ENCODE results near the gene MRGPRF.

MRGPRF gene

GRCh38 chr11:69048694-69049489 is 35.8 kb upstream of the MRGPRF start, which contains the start of gene TPCN2:
Gene TPCN2 (plus strand): TSS chr11:69048932. CDS start chr11:69048998, 66 bp downstream.
- Histone ChIP-seq H4K20me1 (ENCODE audit: insufficient read depth, low read length, poor library complexity, severe bottlenecking) (peaks cover 35% of the 10 kb centered on the region), H3K4me3 (ENCODE audit: low read length, poor library complexity, severe bottlenecking) (peak within 1 kb of the TSS; percentile 86), H2AFZ (ENCODE audit: low read length) (peak within 1 kb of the TSS; percentile 88), H3K79me2 (ENCODE audit: insufficient read depth, low read length) (peaks cover 51% of the 10 kb centered on the region), H3K4me2 (ENCODE audit: low read depth, low read length, poor library complexity, severe bottlenecking) (peak within 1 kb of the TSS; percentile 87), H3K9me2 (replicated peaks; ENCODE audit: low read depth, low read length) (no peaks in the 10 kb centered on the region), H3F3A (ENCODE audit: low read depth) (no peaks in the 10 kb centered on the region), H3K27me3 (ENCODE audit: insufficient read depth, low read length, poor library complexity, severe bottlenecking) (no peaks in the 10 kb centered on the region), H3K36me3 (ENCODE audit: insufficient read depth, low read length) (no peaks in the 10 kb centered on the region), H3K4me1 (ENCODE audit: insufficient read depth, low read length, poor library complexity, severe bottlenecking) (peaks cover 44% of the 10 kb centered on the region), H3K9ac (ENCODE audit: low read depth, low read length, poor library complexity, severe bottlenecking) (peak within 1 kb of the TSS; percentile 92), H3K9me3 (ENCODE audit: insufficient read depth, low read depth, low read length) (no peaks in the 10 kb centered on the region)
- no peak for TF ChIP-seq CTCF (conservative IDR thresholded peaks at IDR 0.05; ENCODE audit: low read length)
- no peak for TF ChIP-seq EZH2phosphoT487 (IDR thresholded peaks at IDR 0.05; ENCODE audit: borderline replicate concordance)

- H3K9me3 ChIP-seq (ENCODE audit: insufficient read depth, low read depth, low read length) = no peaks in the 10 kb centered on the region
- TF ChIP-seq EZH2phosphoT487 (IDR thresholded peaks at IDR 0.05; ENCODE audit: borderline replicate concordance) (no peak), CTCF (conservative IDR thresholded peaks at IDR 0.05; ENCODE audit: low read length) (no peak)
- no peak overlapping the region for H3K9ac ChIP-seq (ENCODE audit: low read depth, low read length, poor library complexity, severe bottlenecking)
- peak overlapping the region; percentile 45 for H3K4me2 ChIP-seq (ENCODE audit: low read depth, low read length, poor library complexity, severe bottlenecking)
- no peaks in the 10 kb centered on the region for H3K9me2 ChIP-seq (replicated peaks; ENCODE audit: low read depth, low read length)
- H3K36me3 ChIP-seq (ENCODE audit: insufficient read depth, low read length) = no peaks in the 10 kb centered on the region
- H3K79me2 ChIP-seq (ENCODE audit: insufficient read depth, low read length) = peaks cover 44% of the 10 kb centered on the region
- peaks cover 31% of the 10 kb centered on the region for H4K20me1 ChIP-seq (ENCODE audit: insufficient read depth, low read length, poor library complexity, severe bottlenecking)
- peak overlapping the region; percentile 86 for H3K4me3 ChIP-seq (ENCODE audit: low read length, poor library complexity, severe bottlenecking)
- no peaks in the 10 kb centered on the region for H3F3A ChIP-seq (ENCODE audit: low read depth)
- no peaks in the 10 kb centered on the region for H3K27me3 ChIP-seq (ENCODE audit: insufficient read depth, low read length, poor library complexity, severe bottlenecking)
- H3K4me1 ChIP-seq (ENCODE audit: insufficient read depth, low read length, poor library complexity, severe bottlenecking) = peaks cover 42% of the 10 kb centered on the region
- H2AFZ ChIP-seq (ENCODE audit: low read length) = peak overlapping the region; percentile 88
These were observed 35.1 kb upstream of the MRGPRF start for GRCh38 chr11:69048031-69048693.

GRCh38 chr11:69044111-69045013 is 31.3 kb upstream of the MRGPRF start:
- Histone ChIP-seq H3K9ac (ENCODE audit: low read depth, low read length, poor library complexity, severe bottlenecking) (no peak overlapping the region), H4K20me1 (ENCODE audit: insufficient read depth, low read length, poor library complexity, severe bottlenecking) (peaks cover 5% of the 10 kb centered on the region), H3K27me3 (ENCODE audit: insufficient read depth, low read length, poor library complexity, severe bottlenecking) (no peaks in the 10 kb centered on the region), H3K4me2 (ENCODE audit: low read depth, low read length, poor library complexity, severe bottlenecking) (no peak overlapping the region), H3K79me2 (ENCODE audit: insufficient read depth, low read length) (peaks cover 6% of the 10 kb centered on the region), H3K4me3 (ENCODE audit: low read length, poor library complexity, severe bottlenecking) (no peak overlapping the region), H3K4me1 (ENCODE audit: insufficient read depth, low read length, poor library complexity, severe bottlenecking) (peaks cover 5% of the 10 kb centered on the region), H3K36me3 (ENCODE audit: insufficient read depth, low read length) (no peaks in the 10 kb centered on the region), H2AFZ (ENCODE audit: low read length) (peak overlapping the region; percentile 14; the same call in 1 of the 2 replicates), H3K9me2 (replicated peaks; ENCODE audit: low read depth, low read length) (no peaks in the 10 kb centered on the region), H3F3A (ENCODE audit: low read depth) (no peaks in the 10 kb centered on the region), H3K9me3 (ENCODE audit: insufficient read depth, low read depth, low read length) (no peaks in the 10 kb centered on the region)
- TF ChIP-seq EZH2phosphoT487 (IDR thresholded peaks at IDR 0.05; ENCODE audit: borderline replicate concordance) = no peak
- TF ChIP-seq CTCF (conservative IDR thresholded peaks at IDR 0.05; ENCODE audit: low read length) = peak; percentile 58

Data from Loucy (cell line).